ENCODE data around the gene PDCL3.

DNA sequence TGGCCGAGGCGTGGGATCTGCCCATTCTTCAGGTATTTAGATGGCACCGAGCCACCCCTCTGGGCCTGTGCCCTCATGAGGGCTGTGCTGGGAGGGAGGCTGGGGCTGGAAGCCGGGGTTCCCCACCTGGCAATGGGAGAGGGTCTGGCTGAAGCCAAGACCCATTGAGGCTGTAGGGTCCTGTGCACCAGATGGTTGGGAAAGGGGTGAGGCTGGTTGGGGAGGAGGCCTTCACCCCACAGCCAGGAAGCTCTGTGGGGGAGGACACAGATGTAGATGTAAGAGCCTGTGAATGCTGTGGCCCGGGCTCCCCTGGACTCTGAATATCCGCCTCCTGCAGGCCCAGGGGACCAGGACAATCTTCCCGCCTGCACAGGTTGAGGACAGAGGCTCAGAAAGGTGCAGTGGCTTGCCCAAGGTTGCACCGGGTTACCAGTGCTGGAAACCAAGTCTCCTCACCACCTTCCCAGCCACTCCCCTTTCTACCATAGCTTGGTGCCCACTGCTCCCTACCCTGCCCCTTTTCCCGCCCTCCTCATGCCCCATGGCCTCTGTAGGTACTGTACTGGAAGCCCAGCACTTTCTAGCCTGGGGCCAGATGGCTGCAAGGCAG lies 49.7 kb downstream of the PDCL3 start:
- TF ChIP-seq, protein P1, sequence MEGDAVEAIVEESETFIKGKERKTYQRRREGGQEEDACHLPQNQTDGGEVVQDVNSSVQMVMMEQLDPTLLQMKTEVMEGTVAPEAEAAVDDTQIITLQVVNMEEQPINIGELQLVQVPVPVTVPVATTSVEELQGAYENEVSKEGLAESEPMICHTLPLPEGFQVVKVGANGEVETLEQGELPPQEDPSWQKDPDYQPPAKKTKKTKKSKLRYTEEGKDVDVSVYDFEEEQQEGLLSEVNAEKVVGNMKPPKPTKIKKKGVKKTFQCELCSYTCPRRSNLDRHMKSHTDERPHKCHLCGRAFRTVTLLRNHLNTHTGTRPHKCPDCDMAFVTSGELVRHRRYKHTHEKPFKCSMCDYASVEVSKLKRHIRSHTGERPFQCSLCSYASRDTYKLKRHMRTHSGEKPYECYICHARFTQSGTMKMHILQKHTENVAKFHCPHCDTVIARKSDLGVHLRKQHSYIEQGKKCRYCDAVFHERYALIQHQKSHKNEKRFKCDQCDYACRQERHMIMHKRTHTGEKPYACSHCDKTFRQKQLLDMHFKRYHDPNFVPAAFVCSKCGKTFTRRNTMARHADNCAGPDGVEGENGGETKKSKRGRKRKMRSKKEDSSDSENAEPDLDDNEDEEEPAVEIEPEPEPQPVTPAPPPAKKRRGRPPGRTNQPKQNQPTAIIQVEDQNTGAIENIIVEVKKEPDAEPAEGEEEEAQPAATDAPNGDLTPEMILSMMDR (conservative IDR thresholded peaks at IDR 0.05; ENCODE audit: low read depth in 2 of 2): no peak
- TF ChIP-seq EZH2 (IDR thresholded peaks at IDR 0.05; ENCODE audit: low read depth, unreplicated experiment) (no peak), EZH2phosphoT487 (IDR thresholded peaks at IDR 0.05; ENCODE audit: unreplicated experiment) (no peak), REST (IDR thresholded peaks at IDR 0.05; ENCODE audit: unreplicated experiment) (no peak), ZNF462 (CRISPR knock-in tag; IDR thresholded peaks at IDR 0.05) (no peak), JUNB (IDR thresholded peaks at IDR 0.05; ENCODE audit: unreplicated experiment) (no peak)
